Activated naive CD8-positive, alpha-beta T cell (primary cell): Measurements from ENCODE around the gene MTX2.

Source experiments
- H3K27ac Mint-ChIP-seq: one replicate; pipeline ENCODE4 v1.8.0; 2021; ENCODE audit warnings: mixed read lengths
- H3K27me3 Mint-ChIP-seq: one replicate; pipeline ENCODE4 v1.8.0; 2021; ENCODE audit warnings: mixed read lengths
- H3K36me3 Mint-ChIP-seq: one replicate; pipeline ENCODE4 v1.8.0; 2021; ENCODE audit warnings: mixed read lengths
- H3K4me1 Mint-ChIP-seq: one replicate; pipeline ENCODE4 v1.8.0; 2021; ENCODE audit warnings: low read depth, mixed read lengths
- H3K4me3 Mint-ChIP-seq: one replicate; pipeline ENCODE4 v1.8.0; 2021; ENCODE audit warnings: mild to moderate bottlenecking, mixed read lengths
- H3K9me3 Mint-ChIP-seq: one replicate; pipeline ENCODE4 v1.8.0; 2021; ENCODE audit warnings: low read depth, mixed read lengths

The MTX2 gene

GRCh38 chr2:176378323-176378722, 109.1 kb downstream of the MTX2 start:
- Mint-ChIP-seq H3K9me3 (peaks cover 12% of the 10 kb centered on the region), H3K4me1 (no peaks in the 10 kb centered on the region), H3K36me3 (no peaks in the 10 kb centered on the region), H3K4me3 (no peak overlapping the region), H3K27me3 (peaks cover 13% of the 10 kb centered on the region), H3K27ac (no peak overlapping the region)

- no peaks in the 10 kb centered on the region for H3K36me3 Mint-ChIP-seq
- H3K27ac Mint-ChIP-seq, result no peak overlapping the region
- peaks cover 9% of the 10 kb centered on the region for H3K9me3 Mint-ChIP-seq
- no peaks in the 10 kb centered on the region for H3K4me1 Mint-ChIP-seq
- no peak overlapping the region for H3K4me3 Mint-ChIP-seq
- peaks cover 13% of the 10 kb centered on the region for H3K27me3 Mint-ChIP-seq
Measured at GRCh38 chr2:176380341-176380740, 111.1 kb downstream of the MTX2 start.

- Mint-ChIP-seq H3K9me3 (peaks cover 4% of the 10 kb centered on the region), H3K27me3 (peaks cover 19% of the 10 kb centered on the region), H3K27ac (no peak overlapping the region), H3K4me3 (no peak overlapping the region), H3K36me3 (no peaks in the 10 kb centered on the region), H3K4me1 (no peaks in the 10 kb centered on the region)
Measured at GRCh38 chr2:176383100-176383499, 113.9 kb downstream of the MTX2 start.

GRCh38 chr2:176383836-176384442, 114.7 kb downstream of the MTX2 start:
- H3K4me1 Mint-ChIP-seq, result no peaks in the 10 kb centered on the region
- H3K27me3 Mint-ChIP-seq, result peaks cover 17% of the 10 kb centered on the region
- no peaks in the 10 kb centered on the region for H3K36me3 Mint-ChIP-seq

GRCh38 chr2:176385219-176385759, 116.0 kb downstream of the MTX2 start:
- no peaks in the 10 kb centered on the region for H3K4me1 Mint-ChIP-seq
- H3K27me3 Mint-ChIP-seq, result peaks cover 17% of the 10 kb centered on the region
- H3K4me3 Mint-ChIP-seq, result no peak overlapping the region
- H3K36me3 Mint-ChIP-seq, result no peaks in the 10 kb centered on the region
- no peak overlapping the region for H3K27ac Mint-ChIP-seq
- no peaks in the 10 kb centered on the region for H3K9me3 Mint-ChIP-seq

More at GRCh38 chr2:176383836-176384442, 114.7 kb downstream of the MTX2 start:
- Mint-ChIP-seq H3K4me3 (no peak overlapping the region), H3K27ac (no peak overlapping the region), H3K9me3 (no peaks in the 10 kb centered on the region)

- Mint-ChIP-seq H3K27ac (no peak overlapping the region), H3K4me1 (no peaks in the 10 kb centered on the region), H3K4me3 (no peak overlapping the region), H3K36me3 (no peaks in the 10 kb centered on the region), H3K27me3 (peaks cover 17% of the 10 kb centered on the region), H3K9me3 (no peaks in the 10 kb centered on the region)
Measured at GRCh38 chr2:176385838-176386237, 116.6 kb downstream of the MTX2 start.
